HepG2 (cell line): ENCODE measurements around the gene LY6G5B. TPM values are rescaled to one million over a fixed set of nuclear protein-coding genes. Genes with fewer than 3 reads are reported as not detected.
A peak's percentile ranks its signal among the peaks of the same experiment; 100 is the strongest.

Experiments used
- CBFB ChIP-seq: sonication (generic); formaldehyde crosslinking; IDR thresholded peaks from 2 replicates; pipeline ENCODE4 v1.4.0; 2020; ENCODE audit warnings: missing genetic modification reagents
- FOXA3 ChIP-seq: IDR thresholded peaks from 2 replicates; pipeline ENCODE4 v1.6.1; 2016; ENCODE audit warnings: missing genetic modification reagents, missing compliant biosample characterization
- GLI4 ChIP-seq: sonication (generic); formaldehyde crosslinking; IDR thresholded peaks from 2 replicates; pipeline ENCODE4 v1.5.1; 2020; ENCODE audit warnings: missing genetic modification reagents, mild to moderate bottlenecking, moderate library complexity, borderline replicate concordance
- IRF2 ChIP-seq: IDR thresholded peaks from 2 replicates; pipeline ENCODE4 v1.6.1; 2018; ENCODE audit warnings: missing genetic modification reagents, missing compliant biosample characterization
- JUNB ChIP-seq: sonication (generic); formaldehyde crosslinking; IDR thresholded peaks from 2 replicates; pipeline ENCODE4 v1.8.0; 2022; ENCODE audit warnings: missing genetic modification reagents, mild to moderate bottlenecking, borderline replicate concordance
- SRSF1 ChIP-seq: fragments of 200-400 bp; formaldehyde crosslinking; optimal IDR thresholded peaks from 2 replicates; pipeline ENCODE3; 2017; ENCODE audit warnings: mild to moderate bottlenecking, low read depth, low read length, moderate library complexity
- XBP1 ChIP-seq: sonication (generic); formaldehyde crosslinking; IDR thresholded peaks from 2 replicates; pipeline ENCODE4 v1.5.0; 2020; ENCODE audit warnings: missing genetic modification reagents
- ZEB1 ChIP-seq: IDR thresholded peaks from 2 replicates; pipeline ENCODE4 v1.6.1; 2012; ENCODE audit warnings: mild to moderate bottlenecking, low read depth, inconsistent platforms; ENCODE audit not compliant: insufficient replicate concordance
- ZFYVE20 ChIP-seq: sonication (generic); formaldehyde crosslinking; IDR thresholded peaks from 2 replicates; pipeline ENCODE4 v1.8.0; 2023; ENCODE audit warnings: low read depth, mild to moderate bottlenecking, moderate library complexity, missing genetic modification reagents, borderline replicate concordance
- ZNF136 ChIP-seq: sonication (generic); formaldehyde crosslinking; IDR thresholded peaks from 2 replicates; pipeline ENCODE4 v1.8.1; 2022; ENCODE audit warnings: low read depth, mild to moderate bottlenecking, moderate library complexity, missing genetic modification reagents
- ZNF333 ChIP-seq: sonication (generic); formaldehyde crosslinking; IDR thresholded peaks from 2 replicates; pipeline ENCODE4 v1.4.0; 2020; ENCODE audit warnings: mild to moderate bottlenecking, missing genetic modification reagents, borderline replicate concordance
- ZNF543 ChIP-seq: sonication (generic); formaldehyde crosslinking; IDR thresholded peaks from 2 replicates; pipeline ENCODE4 v1.4.0; 2020; ENCODE audit warnings: mild to moderate bottlenecking, missing genetic modification reagents
- ZNF607 ChIP-seq: sonication (generic); formaldehyde crosslinking; IDR thresholded peaks from 2 replicates; pipeline ENCODE4 v1.5.1; 2020; ENCODE audit warnings: missing genetic modification reagents, mild to moderate bottlenecking, borderline replicate concordance
- ZNF639 ChIP-seq: conservative IDR thresholded peaks from 2 replicates; pipeline ENCODE4 v1.6.1; 2018; ENCODE audit warnings: missing genetic modification reagents
- polyA plus RNA-seq, 8 experiments: library from polyadenylated mRNA; depleted of rRNA in 3 of 8; stranded (reverse) in 7 of 8; unstranded in 1 of 8; fragments of >200 nt; fragmentation: Illumina TruSeq in 4 of 8; extraction: Trizol in 4 of 8; gene quantifications; 2 replicates each; pipeline versions ENCODE4 v1.2.1 to v1.2.3, GENCODE V29; 2011 to 2016; ENCODE audit warnings: low read depth in 4 of 8, missing spikeins in 1 of 8, mixed read lengths in 1 of 8; ENCODE audit not compliant: insufficient read depth in 1 of 8
- total RNA-seq, 5 experiments: library from RNA; depleted of rRNA; stranded (reverse); fragments of >200 nt; fragmentation: Illumina TruSeq; extraction: Trizol; gene quantifications; 2 replicates each; pipeline ENCODE4 v1.2.3, GENCODE V29; 2016; ENCODE audit warnings: low read depth in 1 of 5
- TF ChIP-seq, protein P1 (sequence below): IDR thresholded peaks from 2 replicates; pipeline ENCODE4 v1.6.1; 2016; ENCODE audit warnings: low read depth, missing genetic modification reagents, missing compliant biosample characterization
- TF ChIP-seq, protein P2 (sequence below): sonication (generic); formaldehyde crosslinking; conservative IDR thresholded peaks from 2 replicates; pipeline ENCODE4 v1.4.0; 2020; ENCODE audit warnings: missing genetic modification reagents
- TF ChIP-seq, protein P3 (sequence below), 2 experiments: sonication (generic) in 1 of 2; formaldehyde crosslinking in 1 of 2; IDR thresholded peaks; 2 replicates each; pipeline versions ENCODE4 v1.5.1 to v1.6.1; 2011 to 2020; ENCODE audit warnings: borderline replicate concordance in 1 of 2, low read depth in 1 of 2, low read length in 1 of 2, mild to moderate bottlenecking in 1 of 2, missing genetic modification reagents in 1 of 2, moderate library complexity in 1 of 2

Gene LY6G5B
- total and polyA plus RNA-seq, 2 of the 13 experiments (the other 11 are each of a cell fraction or from before 2014, with no cell fraction given) = 7.8 to 15.7 TPM

DNA sequence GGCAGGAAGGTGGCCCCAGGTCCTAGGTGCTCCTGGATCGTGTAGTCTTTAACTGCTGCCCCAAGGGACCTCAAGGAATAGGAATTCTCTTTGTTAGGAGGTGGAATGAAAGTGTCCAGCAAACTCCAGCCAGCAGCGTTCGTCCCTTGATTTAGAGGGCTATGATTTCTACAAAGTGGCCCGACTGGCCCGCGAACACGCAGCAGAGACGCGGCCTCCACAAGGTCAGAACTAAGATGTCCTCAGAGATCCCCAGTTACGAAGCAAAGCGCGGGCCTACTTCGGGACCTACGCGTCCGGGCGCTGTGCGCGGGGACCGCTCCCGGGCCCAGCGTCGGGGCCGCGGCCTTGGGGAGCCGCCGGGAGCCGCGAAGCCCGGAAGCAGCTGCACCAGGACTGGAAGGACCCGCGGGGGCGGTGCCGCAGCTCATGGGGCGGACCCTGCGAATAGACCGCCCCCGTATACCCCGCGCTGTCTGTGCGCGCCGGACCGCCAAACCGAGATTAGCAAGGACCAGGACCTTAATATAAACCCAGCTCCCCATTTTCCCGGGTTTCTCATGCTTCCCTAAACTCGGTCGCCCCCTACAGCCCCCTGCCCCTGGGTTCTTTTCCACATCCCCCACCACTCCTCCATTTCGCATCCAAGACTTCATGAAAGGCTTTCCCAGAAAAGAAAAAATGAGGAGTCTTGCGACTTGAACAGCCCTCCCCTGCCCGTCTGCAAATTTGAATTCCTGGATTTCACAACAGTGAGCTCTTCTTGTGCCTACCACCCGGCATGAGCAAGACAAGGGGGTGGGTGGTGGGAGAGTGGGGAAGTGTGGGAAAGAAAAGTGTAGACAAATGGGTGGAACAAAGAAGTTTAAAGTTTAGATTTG is 9.2 kb upstream of the LY6G5B start, which contains the start of gene C6orf47 (continued):
- TF ChIP-seq, protein P1, sequence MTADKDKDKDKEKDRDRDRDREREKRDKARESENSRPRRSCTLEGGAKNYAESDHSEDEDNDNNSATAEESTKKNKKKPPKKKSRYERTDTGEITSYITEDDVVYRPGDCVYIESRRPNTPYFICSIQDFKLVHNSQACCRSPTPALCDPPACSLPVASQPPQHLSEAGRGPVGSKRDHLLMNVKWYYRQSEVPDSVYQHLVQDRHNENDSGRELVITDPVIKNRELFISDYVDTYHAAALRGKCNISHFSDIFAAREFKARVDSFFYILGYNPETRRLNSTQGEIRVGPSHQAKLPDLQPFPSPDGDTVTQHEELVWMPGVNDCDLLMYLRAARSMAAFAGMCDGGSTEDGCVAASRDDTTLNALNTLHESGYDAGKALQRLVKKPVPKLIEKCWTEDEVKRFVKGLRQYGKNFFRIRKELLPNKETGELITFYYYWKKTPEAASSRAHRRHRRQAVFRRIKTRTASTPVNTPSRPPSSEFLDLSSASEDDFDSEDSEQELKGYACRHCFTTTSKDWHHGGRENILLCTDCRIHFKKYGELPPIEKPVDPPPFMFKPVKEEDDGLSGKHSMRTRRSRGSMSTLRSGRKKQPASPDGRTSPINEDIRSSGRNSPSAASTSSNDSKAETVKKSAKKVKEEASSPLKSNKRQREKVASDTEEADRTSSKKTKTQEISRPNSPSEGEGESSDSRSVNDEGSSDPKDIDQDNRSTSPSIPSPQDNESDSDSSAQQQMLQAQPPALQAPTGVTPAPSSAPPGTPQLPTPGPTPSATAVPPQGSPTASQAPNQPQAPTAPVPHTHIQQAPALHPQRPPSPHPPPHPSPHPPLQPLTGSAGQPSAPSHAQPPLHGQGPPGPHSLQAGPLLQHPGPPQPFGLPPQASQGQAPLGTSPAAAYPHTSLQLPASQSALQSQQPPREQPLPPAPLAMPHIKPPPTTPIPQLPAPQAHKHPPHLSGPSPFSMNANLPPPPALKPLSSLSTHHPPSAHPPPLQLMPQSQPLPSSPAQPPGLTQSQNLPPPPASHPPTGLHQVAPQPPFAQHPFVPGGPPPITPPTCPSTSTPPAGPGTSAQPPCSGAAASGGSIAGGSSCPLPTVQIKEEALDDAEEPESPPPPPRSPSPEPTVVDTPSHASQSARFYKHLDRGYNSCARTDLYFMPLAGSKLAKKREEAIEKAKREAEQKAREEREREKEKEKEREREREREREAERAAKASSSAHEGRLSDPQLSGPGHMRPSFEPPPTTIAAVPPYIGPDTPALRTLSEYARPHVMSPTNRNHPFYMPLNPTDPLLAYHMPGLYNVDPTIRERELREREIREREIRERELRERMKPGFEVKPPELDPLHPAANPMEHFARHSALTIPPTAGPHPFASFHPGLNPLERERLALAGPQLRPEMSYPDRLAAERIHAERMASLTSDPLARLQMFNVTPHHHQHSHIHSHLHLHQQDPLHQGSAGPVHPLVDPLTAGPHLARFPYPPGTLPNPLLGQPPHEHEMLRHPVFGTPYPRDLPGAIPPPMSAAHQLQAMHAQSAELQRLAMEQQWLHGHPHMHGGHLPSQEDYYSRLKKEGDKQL (CRISPR knock-in tag) = no peak
- TF ChIP-seq CBFB (CRISPR knock-in tag) = peak; percentile 68; the same call in 1 of the 2 replicates
- no peak; the same call in 1 of the 2 replicates for TF ChIP-seq IRF2 (CRISPR knock-in tag)
- no peak for TF ChIP-seq JUNB (CRISPR knock-in tag)
- TF ChIP-seq ZNF639 = peak; percentile 83
- peak; percentile 78; the same call in 1 of the 2 replicates for TF ChIP-seq ZNF543 (CRISPR knock-in tag)
- peak; percentile 94 for TF ChIP-seq ZNF333 (CRISPR knock-in tag)
- 0 out of 2 replicates have a peak, but pooled peaks have one; percentile 60 for TF ChIP-seq XBP1
- peak; percentile 82; the same call in 1 of the 2 replicates for TF ChIP-seq ZNF607 (CRISPR knock-in tag)
- peak; percentile 52; the same call in 1 of the 2 replicates for TF ChIP-seq ZFYVE20 (CRISPR knock-in tag)
- peak; percentile 63 for TF ChIP-seq FOXA3 (CRISPR knock-in tag)
- TF ChIP-seq ZEB1 = no peak
- TF ChIP-seq, protein P2, sequence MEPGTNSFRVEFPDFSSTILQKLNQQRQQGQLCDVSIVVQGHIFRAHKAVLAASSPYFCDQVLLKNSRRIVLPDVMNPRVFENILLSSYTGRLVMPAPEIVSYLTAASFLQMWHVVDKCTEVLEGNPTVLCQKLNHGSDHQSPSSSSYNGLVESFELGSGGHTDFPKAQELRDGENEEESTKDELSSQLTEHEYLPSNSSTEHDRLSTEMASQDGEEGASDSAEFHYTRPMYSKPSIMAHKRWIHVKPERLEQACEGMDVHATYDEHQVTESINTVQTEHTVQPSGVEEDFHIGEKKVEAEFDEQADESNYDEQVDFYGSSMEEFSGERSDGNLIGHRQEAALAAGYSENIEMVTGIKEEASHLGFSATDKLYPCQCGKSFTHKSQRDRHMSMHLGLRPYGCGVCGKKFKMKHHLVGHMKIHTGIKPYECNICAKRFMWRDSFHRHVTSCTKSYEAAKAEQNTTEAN (CRISPR knock-in tag) = peak; percentile 85
- TF ChIP-seq, protein P3, sequence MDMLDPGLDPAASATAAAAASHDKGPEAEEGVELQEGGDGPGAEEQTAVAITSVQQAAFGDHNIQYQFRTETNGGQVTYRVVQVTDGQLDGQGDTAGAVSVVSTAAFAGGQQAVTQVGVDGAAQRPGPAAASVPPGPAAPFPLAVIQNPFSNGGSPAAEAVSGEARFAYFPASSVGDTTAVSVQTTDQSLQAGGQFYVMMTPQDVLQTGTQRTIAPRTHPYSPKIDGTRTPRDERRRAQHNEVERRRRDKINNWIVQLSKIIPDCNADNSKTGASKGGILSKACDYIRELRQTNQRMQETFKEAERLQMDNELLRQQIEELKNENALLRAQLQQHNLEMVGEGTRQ (IDR thresholded peaks at IDR 0.05; ENCODE audit: low read depth, low read length) = no peak
- TF ChIP-seq, protein P3 (CRISPR knock-in tag; IDR thresholded peaks at IDR 0.05; ENCODE audit: borderline replicate concordance) = 0 out of 2 replicates have a peak, but pooled peaks have one; percentile 6
- no peak for TF ChIP-seq GLI4
- TF ChIP-seq ZNF136 (CRISPR knock-in tag) = no peak; the same call in 1 of the 2 replicates
- TF ChIP-seq SRSF1 = no peak
